Subcutaneous preadipocyte (primary cell): ENCODE measurements around the gene CYP20A1. TPM values are rescaled to one million over a fixed set of nuclear protein-coding genes. Genes with fewer than 3 reads are reported as not detected.

Source experiments
- small RNA-seq: library from RNA; depleted of rRNA; stranded (forward); fragments of <200 nt; gene quantifications from one replicate; pipeline ENCODE3, GENCODE V24; 2012
- total RNA-seq: library from RNA; depleted of rRNA; stranded (reverse); fragments of >200 nt; gene quantifications from 2 replicates; pipeline ENCODE4 v1.2.3, GENCODE V29; 2012

CYP20A1 gene
- 30.5 and 31.7 TPM in 2 replicates for total RNA-seq

GRCh38 chr2:203238704-203239526, at the start of gene CYP20A1:
CYP20A1 (plus strand) TSS chr2:203239018; CDS start chr2:203239063, 45 bp downstream.

GRCh38 chr2:203327901-203328759, 89.3 kb downstream of the CYP20A1 start, which contains the start of gene ABI2:
ABI2 (plus strand) TSS chr2:203328394; CDS start chr2:203328515, 121 bp downstream.

Small RNAs within 50 kb of the gene (small RNA-seq; reads per million reads assigned to genes)
- not detected for gene RN7SL670P

Other genes starting within 250 kb of the CYP20A1 start
- 34.9 and 38.5 TPM in 2 replicates for gene NBEAL1, start 224.1 kb upstream of the CYP20A1 start, total RNA-seq
- 32.0 and 48.9 TPM in 2 replicates for gene ABI2, start 89.4 kb downstream of the CYP20A1 start, total RNA-seq